SK-N-SH treated with all-trans-retinoic acid at 6 μM for 48 hours (cell line): ENCODE data around the gene UNC5B.

Source experiments
- ZFP3 ChIP-seq: fragments of 250-450 bp; sonication (Bioruptor Pico); IDR thresholded peaks from 2 replicates; pipeline ENCODE4 v1.5.0; 2020; ENCODE audit warnings: mild to moderate bottlenecking, moderate library complexity
- TF ChIP-seq, protein P1 (sequence below): fragments of 250-450 bp; sonication (Bioruptor Pico); IDR thresholded peaks from 2 replicates; pipeline ENCODE4 v1.8.0; 2020; ENCODE audit warnings: mild to moderate bottlenecking, moderate library complexity, borderline replicate concordance

GRCh38 chr10:71209352-71209715 lies 3.0 kb upstream of the UNC5B start:
- no peak for TF ChIP-seq ZFP3 (CRISPR knock-in tag)
- TF ChIP-seq, protein P1, sequence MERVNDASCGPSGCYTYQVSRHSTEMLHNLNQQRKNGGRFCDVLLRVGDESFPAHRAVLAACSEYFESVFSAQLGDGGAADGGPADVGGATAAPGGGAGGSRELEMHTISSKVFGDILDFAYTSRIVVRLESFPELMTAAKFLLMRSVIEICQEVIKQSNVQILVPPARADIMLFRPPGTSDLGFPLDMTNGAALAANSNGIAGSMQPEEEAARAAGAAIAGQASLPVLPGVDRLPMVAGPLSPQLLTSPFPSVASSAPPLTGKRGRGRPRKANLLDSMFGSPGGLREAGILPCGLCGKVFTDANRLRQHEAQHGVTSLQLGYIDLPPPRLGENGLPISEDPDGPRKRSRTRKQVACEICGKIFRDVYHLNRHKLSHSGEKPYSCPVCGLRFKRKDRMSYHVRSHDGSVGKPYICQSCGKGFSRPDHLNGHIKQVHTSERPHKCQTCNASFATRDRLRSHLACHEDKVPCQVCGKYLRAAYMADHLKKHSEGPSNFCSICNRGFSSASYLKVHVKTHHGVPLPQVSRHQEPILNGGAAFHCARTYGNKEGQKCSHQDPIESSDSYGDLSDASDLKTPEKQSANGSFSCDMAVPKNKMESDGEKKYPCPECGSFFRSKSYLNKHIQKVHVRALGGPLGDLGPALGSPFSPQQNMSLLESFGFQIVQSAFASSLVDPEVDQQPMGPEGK, result no peak
